Activated CD4-positive, alpha-beta T cell treated with anti-CD3 and anti-CD28 coated beads, Interleukin-2, Interleukin-4, amounts not matched to agents 100 ng/mL and 50 ng/mL, durations not matched to agents 16 hours and 8 hours (primary cell): ENCODE data around the gene TPGS1.
A peak's percentile ranks its signal among the peaks of the same experiment; 100 is the strongest.

ENCODE experiments used
- DNase-seq: peaks from one replicate; pipeline ENCODE4 v3.0.0-alpha.2; 2020; ENCODE audit warnings: low spot score

TPGS1 gene

GRCh38 chr19:539429-540030 is 32.2 kb downstream of the TPGS1 start:
- DNase-seq, result no peak

- DNase-seq, result no peak
Observed at GRCh38 chr19:540867-541637, 33.8 kb downstream of the TPGS1 start.

- no peak for DNase-seq
Observed at GRCh38 chr19:541699-542098, 34.4 kb downstream of the TPGS1 start.

GRCh38 chr19:542173-542866 is 35.0 kb downstream of the TPGS1 start:
- DNase-seq, result no peak

GRCh38 chr19:543910-544608 is 36.8 kb downstream of the TPGS1 start, which contains the start of gene GZMM:
Gene GZMM, plus strand, starts transcription at chr19:544053. Its CDS starts 19 bp downstream, at chr19:544072.
- peak; percentile 57 for DNase-seq

GRCh38 chr19:547117-547516 is 39.8 kb downstream of the TPGS1 start:
- DNase-seq, result no peak

- DNase-seq, result no peak
Observed at GRCh38 chr19:547836-548720, 40.8 kb downstream of the TPGS1 start.

GRCh38 chr19:548886-549830 is 41.9 kb downstream of the TPGS1 start:
- no peak for DNase-seq

- DNase-seq, result no peak
Observed at GRCh38 chr19:554817-555216, 47.5 kb downstream of the TPGS1 start.

- DNase-seq, result no peak
Observed at GRCh38 chr19:555474-555808, 48.1 kb downstream of the TPGS1 start.

- no peak for DNase-seq
Observed at GRCh38 chr19:556611-557382, 49.5 kb downstream of the TPGS1 start.

GRCh38 chr19:558770-559439 is 51.6 kb downstream of the TPGS1 start:
- DNase-seq, result no peak

- no peak for DNase-seq
Observed at GRCh38 chr19:560121-560520, 52.8 kb downstream of the TPGS1 start.

GRCh38 chr19:566403-566802 is 59.1 kb downstream of the TPGS1 start:
- no peak for DNase-seq

GRCh38 chr19:566844-567243 is 59.5 kb downstream of the TPGS1 start:
- DNase-seq, result no peak

- no peak for DNase-seq
Observed at GRCh38 chr19:567296-567900, 60.1 kb downstream of the TPGS1 start.
